Fibroblast of mammary gland (primary cell): Measurements from ENCODE around the gene FGF8.

Source experiments
- DNase-seq: peaks from one replicate; pipeline ENCODE4 v3.0.0-alpha.2; 2010; ENCODE audit warnings: low read depth
- H3K4me3 ChIP-seq: 2 replicates; pipeline ENCODE4 v1.5.1; 2011; ENCODE audit warnings: low read depth, mild to moderate bottlenecking, low read length, moderate library complexity; ENCODE audit not compliant: control insufficient read depth
- TF ChIP-seq, protein P1 (sequence below): conservative IDR thresholded peaks from 2 replicates; pipeline ENCODE4 v1.5.1; 2011; ENCODE audit warnings: low read depth, low read length, inconsistent platforms; ENCODE audit not compliant: control insufficient read depth, insufficient read depth

The FGF8 gene

DNA sequence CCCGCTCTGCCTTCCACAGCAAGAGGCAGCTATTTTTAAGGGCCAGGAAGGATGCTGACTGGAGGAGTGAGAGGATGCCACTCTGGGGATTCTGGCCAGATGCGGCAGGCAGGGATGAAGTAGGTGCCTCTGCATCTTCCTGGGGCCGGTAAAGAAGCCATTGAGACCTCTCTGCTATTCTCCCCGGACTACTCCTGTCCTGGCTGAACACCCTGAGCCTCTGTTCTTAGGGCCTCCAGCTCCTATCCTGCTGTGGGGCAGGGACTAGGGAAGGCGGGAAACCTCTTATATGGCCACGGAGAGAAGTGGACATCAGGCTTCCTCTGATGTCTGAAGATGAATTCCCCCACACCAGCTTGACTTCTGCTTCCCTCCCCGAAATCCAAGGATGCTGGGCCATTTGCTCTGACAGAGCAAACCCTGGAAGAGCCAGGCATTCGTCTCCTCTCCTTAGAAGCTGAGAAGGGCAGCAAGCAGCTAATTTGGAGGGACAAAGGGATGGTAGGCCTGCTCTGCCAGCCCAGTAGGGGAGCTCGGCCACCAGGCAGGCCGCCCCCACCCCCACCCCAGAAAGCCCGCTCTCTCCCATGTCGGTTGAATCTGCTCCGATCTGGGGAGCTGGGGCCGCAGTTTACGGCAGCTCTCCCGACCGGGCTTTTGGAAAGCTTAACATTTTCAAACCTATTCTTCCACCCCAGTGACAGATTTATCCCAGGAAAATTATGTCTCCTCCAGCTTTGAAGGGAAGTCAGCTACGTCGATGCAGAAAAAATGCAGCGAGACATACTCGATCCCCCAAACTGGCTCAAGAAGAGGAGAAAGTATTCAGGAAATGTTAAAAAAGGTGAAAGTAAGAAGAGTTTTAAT is 2.8 kb downstream of the FGF8 start:
- H3K4me3 ChIP-seq, result no peak overlapping the region
- TF ChIP-seq, protein P1, sequence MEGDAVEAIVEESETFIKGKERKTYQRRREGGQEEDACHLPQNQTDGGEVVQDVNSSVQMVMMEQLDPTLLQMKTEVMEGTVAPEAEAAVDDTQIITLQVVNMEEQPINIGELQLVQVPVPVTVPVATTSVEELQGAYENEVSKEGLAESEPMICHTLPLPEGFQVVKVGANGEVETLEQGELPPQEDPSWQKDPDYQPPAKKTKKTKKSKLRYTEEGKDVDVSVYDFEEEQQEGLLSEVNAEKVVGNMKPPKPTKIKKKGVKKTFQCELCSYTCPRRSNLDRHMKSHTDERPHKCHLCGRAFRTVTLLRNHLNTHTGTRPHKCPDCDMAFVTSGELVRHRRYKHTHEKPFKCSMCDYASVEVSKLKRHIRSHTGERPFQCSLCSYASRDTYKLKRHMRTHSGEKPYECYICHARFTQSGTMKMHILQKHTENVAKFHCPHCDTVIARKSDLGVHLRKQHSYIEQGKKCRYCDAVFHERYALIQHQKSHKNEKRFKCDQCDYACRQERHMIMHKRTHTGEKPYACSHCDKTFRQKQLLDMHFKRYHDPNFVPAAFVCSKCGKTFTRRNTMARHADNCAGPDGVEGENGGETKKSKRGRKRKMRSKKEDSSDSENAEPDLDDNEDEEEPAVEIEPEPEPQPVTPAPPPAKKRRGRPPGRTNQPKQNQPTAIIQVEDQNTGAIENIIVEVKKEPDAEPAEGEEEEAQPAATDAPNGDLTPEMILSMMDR, result no peak
- no peak for DNase-seq

DNA sequence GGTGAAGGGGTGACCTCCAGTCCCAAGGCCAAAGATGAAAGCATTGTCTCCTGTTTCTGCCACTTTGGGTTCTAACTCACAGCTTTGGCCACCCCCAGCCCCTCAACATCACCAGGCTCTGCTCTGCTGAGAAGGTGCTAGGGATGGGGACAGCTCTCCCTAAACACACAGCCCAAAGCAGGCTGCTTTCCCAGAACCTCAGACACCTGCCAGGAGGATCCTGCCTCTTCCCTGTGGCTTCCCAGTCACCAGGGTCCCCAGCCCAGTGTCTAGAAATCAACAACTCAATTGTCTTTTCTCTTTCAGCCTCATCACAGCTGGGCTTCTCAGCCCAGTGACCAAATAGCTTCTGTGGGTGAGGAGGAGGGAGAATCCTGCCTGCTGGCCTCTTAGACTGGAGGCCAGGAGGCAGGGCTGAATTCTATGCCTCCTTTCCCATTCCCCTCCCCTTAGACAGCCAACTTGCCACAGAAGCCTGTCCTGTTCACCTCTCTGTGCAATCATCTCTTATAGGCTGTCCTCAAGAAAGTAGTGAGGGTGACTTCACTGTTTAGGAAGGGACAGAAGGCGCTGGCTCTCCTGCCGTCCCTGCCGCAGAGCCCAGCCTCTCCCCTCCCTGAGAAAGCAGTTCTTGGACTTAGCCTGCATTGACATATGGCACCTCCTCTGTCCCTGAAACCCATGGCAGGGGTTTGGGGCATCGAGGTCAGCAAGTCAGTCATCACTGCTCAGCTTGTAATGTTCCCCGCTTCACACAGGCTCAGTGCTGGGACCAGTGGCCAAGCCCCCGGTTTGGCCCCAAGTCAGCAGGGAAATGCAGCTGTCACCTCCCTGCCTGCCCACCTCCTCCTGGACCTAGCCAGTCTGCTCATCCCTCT is 3.7 kb downstream of the FGF8 start:
- H3K4me3 ChIP-seq, result no peak overlapping the region
- TF ChIP-seq, protein P1, result no peak
- DNase-seq, result no peak

- TF ChIP-seq, protein P1, result no peak
- H3K4me3 ChIP-seq, result no peak overlapping the region
- DNase-seq, result no peak
Observed at GRCh38 chr10:101771380-101771779, 4.5 kb downstream of the FGF8 start.

DNA sequence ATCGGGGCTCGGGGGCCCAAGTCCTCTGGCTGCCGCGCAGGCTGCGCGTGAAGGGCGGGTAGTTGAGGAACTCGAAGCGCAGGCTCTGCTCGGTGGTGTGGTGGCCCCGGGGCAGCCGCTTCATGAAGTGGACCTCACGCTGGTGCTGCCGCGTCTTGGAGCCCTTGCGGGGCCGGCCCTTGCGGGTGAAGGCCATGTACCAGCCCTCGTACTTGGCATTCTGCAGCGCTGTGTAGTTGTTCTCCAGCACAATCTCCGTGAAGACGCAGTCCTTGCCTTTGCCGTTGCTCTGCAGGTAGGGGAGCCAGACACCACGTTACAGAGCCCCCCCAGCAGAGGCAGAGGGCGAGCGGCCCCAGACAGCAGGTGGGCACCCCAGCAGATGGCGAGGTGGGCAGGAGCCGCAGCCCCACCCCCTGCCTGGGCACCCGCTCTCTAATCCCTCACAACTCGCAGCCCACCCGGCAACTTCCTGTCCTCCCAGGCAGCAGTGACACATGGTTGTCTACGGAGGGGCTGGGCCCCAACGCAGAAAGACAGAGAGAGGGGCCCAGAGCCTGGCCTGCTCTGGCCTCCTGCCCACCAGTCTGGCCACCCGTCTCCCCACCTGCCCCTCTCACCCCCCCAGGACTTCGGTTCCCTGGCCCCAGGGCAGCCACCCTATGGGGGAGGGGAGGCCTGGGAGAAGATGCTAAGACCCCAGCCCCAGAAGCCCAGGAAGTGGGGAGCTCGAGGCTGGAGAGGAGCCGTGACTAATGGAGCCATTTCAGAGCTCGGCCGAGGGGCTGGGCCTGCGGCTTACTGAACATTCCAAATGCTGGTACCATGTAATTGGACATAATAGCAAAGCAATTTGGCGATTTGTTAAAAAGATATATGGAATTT is 5.3 kb downstream of the FGF8 start:
- DNase-seq, result no peak
- H3K4me3 ChIP-seq, result no peak overlapping the region
- TF ChIP-seq, protein P1, result no peak

GRCh38 chr10:101769541-101770180 is 6.3 kb downstream of the FGF8 start:
- no peak for DNase-seq
- H3K4me3 ChIP-seq, result no peak overlapping the region
- TF ChIP-seq, protein P1, result no peak

DNA sequence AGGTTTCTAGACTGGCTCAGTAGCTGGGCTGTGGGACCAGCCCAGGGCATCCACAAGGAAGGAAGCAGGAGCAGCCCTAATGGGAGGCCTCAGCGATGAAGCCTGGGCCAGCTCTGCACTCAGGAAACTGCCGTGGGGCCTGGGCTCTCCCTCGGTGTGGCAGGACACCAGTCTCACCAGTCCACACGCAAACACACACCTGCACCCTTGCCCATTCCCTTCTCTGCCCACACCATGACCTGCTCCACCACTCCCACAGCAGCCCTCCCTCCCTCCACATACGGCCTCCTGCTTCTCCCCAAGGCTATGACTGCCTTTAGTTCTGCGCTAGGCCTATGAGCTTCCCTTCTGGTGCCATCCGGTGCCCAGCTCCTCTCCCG is 7.1 kb downstream of the FGF8 start:
- TF ChIP-seq, protein P1, result no peak

More for the DNA sequence above, 7.1 kb downstream of the FGF8 start:
- no peak for DNase-seq
- no peak overlapping the region for H3K4me3 ChIP-seq
